ENCODE results near the gene NMRK2.
"Not testable (repeated sequence)": the region's sequence is repeated elsewhere in the genome, so short reads cannot be mapped to it uniquely, and the experiment has no call there.

The NMRK2 gene

DNA sequence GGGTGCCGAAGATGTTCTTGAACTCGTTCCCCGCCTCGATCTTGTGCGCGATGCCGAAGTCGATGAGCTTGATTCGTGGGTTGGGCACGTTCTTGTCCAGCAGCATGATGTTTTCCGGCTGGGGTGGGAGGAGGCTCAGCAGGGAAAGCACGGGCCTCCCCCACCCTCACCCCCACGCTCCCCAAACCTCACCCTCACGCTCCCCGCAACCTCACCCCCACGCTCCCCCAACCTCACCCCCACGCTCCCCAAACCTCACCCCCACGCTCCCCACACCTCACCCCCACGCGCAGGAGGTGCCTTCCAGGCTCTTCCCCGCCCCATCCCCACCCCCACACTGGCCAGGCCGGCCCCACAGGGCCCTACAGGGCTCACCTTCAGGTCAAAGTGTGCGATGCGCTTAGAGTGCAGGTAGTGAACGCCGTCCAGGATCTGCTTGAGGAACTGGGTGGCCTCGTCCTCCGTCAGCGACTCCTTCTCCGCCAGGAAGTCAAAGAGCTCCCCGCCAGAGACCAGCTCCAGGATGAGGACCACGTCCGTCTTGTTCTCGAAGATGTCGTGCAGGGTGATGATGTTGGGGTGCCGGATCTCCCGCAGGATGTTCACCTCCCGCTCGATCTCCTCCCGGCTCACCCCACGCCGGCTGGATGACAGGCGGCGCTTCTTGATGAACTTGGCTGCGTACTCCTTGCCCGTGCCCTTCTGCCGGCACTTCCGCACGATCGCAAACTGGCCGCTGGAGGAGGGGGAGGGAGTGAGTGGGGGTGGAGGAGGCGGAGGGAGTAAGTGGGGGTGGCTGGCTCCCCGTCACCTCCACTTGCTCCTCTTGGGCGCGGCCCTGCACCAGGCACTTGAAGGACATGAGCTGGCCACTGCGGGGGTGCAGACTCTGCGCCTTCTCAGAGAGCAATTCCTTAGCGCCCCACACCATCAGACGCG, 31.7 kb downstream of the NMRK2 start:
- DNase-seq (ENCODE audit: low spot score), result no peak

DNA sequence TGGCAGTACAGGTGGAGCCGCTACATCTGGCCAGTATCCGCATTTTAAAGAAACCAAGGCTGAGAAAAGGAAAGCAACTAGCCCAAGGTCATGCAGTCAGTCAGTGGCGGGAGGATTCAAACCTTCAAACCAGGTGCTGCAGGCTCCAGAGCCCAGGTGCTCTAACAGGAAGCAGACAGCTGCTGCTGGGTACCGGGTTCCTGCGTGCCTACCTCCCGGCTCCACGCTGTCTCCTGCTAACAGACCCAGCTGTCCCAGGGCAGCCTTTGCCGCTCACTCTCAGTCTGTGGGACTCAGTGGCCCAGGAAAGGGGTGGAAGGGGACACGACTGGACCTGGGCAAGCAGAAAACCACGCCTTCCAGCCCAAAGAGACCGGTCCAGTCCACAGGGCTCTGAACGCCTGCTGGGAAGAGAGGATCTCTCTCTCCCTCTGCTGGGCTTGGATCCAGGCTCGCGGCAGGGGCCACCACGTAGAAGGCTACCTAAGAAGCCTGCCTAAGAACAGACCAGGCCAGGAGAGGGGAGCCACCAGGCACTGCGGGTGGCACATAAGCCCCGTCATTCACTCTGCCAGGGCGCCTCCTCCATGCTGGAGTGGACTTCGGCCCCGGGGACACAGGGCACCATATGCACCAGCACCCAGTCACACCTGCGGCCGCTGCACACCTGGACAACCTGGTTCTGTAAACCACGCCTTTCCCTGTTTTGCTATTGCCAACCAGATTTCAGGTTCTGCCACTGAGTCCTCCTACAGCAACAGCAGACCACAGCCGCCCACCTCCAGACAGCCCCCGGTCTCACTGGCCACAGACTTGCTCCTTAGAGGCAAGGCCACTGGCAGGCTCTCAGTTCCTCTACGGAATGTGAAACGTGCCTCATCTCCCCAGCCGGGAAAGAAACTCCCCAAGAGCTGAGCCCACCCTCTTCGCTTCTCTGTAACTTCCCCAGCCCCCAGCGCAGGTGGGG, 33.5 kb downstream of the NMRK2 start:
- DNase-seq (ENCODE audit: low spot score), result no peak

GRCh38 chr19:3967983-3968382, 35.1 kb downstream of the NMRK2 start:
- not testable (repeated sequence) for DNase-seq (ENCODE audit: low spot score)

DNA sequence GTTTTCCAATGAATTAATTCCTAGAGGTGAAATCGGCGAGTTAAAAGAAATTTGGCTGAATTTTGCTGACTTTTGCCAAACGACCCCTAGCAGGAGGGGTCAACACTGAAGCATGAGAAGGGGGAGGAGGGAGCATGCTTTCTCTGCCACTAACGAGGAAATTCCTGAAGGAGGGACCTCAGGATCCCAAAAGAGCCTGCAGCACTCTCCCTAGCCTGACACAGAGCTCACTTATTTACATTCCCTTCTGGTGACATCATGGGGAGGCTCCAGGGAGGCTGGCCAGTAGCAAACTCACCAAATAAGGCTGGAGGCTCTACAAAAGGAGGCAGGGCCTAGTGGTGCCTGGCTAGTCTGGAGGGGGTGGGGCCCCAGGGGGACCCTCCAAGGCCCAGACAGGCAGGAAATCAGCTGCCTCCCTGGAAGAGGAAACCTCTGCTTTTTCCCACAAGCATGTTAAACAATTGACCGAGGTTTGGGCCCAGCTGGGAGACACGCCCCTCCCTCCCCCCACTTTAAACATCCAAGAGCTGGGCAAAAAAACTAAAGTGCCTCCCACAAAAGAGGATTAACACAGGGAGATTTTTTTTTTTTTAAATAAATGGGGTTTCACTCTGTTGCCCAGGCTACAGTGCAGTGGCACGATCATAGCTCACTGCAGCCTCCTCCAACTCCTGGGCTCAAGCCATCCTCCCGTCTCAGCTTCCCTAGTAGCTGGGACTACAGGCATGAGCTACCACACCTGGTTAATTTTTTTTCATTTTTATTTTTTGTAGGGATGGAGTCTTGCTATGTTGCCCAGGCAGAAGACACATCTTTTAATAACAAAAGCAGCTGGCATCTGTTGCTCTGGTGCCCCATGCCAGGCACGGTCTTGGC, 35.9 kb downstream of the NMRK2 start:
- DNase-seq (ENCODE audit: low spot score), result no peak

DNA sequence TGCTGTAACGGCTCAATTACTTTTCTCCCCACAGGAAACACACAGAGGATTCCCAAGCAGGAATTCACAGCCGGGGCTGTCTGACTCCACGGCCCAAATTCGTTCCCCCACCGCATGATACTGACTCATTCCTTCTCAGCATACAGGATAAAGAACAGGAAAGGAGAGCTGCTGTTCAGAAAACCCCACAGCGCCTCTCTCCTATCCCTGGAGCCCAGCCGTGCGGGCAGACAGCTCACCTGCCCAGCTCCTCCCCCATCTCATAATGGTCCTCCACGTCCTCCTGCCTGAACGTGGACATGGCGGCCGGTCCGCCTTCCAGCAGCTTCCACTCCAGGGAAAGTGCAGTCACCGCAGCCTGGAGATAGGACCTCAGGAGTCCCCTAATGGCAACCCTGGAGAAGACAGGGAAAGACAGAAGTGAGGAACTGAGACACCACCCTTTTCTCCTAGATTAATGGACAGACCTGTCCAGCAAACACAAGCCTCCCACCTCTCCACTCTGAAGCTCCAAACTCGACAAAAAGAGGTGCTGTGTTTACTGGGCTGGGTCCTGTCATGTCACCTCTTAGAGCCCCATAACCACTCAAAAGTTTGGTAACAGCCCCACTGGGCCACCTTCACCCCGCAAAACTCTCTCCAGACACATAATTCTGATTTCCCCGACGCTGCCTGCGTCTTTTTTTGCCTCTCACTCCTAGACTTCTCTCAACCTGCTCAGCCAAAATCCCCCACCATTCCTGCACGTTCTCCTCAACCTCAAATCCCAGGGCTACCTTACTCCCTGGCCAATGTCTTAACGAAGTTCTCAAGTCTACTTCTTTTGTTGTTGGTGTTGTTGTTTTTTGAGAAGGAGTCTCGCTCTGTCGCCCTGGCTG, 36.8 kb downstream of the NMRK2 start:
- DNase-seq (ENCODE audit: low spot score), result no peak

DNA sequence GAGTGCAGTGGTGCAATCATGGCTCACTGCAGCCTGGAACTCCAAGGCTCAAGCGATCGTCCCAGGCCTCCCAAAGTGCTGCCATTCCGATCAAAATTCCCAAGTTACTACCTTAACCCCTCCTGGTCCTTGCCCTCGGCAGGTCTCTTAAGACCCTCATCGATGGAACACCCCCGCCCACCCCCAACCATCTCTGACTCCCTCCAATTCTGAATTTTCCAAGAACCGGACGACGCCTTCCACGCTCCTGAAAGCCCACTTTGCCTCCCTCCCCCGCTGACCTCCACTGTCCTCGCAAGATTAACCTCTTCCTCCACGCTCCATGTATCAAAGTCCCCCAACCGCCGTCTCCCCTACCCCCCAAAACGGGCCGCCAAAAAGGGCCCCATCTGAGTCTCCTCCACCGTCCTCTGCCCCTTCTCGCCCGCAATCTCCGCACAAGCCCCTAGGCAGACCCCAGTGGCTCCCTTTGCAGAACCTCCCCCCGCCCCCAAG, 37.5 kb downstream of the NMRK2 start:
- no peak for DNase-seq (ENCODE audit: low spot score)

DNA sequence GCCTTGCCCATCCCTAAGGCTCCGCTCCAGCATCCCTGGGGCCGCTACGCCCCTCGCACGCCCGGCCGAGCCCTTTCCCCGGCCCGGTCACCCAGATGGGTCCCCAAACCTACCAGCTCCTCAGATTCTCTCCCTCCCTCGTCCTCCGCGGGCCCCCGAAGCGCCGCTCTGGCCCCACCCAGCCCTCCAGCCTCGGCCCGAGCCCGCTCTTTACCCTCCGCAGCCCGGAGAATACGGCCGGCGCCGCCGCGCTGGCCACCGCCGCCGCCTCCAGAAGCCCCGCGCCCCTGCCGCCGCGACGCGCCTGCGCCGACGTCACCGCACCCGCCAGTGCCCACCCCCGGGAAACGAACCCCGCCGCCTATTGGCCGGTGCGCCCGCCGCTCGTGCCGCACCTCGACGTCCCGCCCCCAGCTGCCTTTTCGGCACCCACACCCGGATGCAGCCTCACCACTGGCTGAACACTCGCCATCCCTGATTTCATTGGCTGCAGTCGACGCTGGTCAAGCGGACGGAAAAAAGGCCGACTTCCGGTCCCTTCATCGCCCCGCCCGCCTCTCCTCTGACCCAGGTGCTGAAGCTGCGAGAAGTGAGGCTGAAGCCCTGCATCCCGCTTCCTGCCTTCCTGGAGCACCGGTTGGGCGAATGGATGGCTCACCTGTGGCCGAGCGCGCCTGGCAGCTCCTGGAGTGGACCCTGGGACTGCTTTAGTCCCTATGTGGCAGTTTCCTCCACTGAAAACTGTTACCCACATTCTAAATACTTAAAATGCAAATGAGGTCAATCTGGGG, 38.1 kb downstream of the NMRK2 start, which contains the start of gene DAPK3:
DAPK3 (minus strand) TSS at position 292 of the 791 bp plus-strand sequence. CDS start 1,364 bp downstream, outside the sequence.
- DNase-seq (ENCODE audit: low spot score), result peak; percentile 96

DNA sequence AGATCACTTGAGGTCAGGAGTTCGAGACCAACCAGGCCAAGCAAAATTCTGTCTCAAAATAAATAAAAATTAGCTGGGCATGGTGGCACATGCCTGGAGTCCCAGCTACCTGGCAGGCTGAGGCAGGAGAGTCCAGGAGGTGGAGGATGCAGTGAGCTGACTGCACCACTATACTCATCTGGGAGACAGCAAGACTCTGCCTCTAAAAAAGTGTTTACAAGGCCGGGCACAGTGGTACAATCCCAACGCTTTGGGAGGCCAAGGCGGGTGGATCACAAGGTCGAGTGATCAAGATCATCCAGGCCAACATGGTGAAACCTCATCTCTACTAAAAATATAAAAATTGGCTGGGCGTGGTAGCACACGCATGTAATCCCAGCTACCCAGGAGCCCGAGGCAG, 42.3 kb downstream of the NMRK2 start:
- DNase-seq (ENCODE audit: low spot score), result no peak

DNA sequence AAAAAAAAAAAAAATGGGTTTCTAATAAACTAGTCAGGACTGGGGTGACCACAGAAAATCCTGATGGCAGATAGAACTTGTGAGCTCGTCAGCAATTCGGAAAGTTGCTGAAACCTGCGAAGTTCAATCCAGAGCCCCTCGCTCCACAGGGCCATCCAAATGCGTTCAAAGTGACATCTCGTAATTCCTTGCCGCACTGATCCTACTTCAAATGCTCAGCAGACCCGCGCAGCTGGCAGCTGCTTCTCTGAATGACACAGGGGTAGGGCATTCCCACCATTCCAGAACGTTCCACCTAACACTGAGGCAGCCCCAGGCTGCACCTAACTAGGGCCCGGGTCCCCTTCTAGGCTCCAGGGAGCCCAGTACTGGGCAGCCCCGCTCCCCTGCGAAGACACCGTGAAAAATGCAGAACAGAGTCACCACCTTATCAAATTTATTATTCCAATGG, 42.8 kb downstream of the NMRK2 start:
- no peak for DNase-seq (ENCODE audit: low spot score)

DNA sequence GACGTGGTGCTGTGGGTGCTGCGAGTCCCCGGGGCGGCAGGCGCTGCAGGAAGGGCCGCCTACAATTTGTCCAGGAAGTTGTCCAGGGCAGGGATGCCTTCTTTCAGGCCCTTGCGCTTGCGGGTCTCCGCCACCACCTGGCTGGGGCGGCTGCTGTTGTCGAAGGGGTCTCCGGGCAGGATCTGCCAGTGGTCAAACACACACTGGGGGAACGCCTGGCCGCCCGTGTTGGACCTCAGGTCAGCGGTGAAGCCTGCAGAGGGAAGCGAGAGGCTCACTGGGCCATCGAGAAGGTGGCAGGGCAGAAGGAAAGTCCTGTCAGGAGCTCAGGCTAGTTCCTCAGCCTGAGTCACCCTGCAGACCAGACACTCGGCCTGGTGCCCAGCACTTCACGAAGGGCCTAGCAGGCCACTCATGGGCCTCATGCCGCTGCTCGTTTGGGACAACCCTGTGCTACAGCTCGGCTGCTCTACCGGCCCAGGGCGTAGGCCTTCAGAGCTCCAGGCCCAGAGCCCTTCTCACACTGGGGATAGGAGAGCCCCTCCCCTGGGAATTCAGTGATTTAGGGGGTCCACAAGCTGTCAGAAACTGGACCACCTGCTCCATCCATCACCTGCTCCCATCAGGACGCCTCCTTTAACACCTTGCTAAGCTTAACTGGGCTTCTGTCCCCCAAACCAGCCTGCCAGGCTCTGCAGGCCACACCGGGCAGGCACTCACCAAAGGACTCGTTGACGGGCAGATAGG, 43.8 kb downstream of the NMRK2 start:
- no peak for DNase-seq (ENCODE audit: low spot score)

DNA sequence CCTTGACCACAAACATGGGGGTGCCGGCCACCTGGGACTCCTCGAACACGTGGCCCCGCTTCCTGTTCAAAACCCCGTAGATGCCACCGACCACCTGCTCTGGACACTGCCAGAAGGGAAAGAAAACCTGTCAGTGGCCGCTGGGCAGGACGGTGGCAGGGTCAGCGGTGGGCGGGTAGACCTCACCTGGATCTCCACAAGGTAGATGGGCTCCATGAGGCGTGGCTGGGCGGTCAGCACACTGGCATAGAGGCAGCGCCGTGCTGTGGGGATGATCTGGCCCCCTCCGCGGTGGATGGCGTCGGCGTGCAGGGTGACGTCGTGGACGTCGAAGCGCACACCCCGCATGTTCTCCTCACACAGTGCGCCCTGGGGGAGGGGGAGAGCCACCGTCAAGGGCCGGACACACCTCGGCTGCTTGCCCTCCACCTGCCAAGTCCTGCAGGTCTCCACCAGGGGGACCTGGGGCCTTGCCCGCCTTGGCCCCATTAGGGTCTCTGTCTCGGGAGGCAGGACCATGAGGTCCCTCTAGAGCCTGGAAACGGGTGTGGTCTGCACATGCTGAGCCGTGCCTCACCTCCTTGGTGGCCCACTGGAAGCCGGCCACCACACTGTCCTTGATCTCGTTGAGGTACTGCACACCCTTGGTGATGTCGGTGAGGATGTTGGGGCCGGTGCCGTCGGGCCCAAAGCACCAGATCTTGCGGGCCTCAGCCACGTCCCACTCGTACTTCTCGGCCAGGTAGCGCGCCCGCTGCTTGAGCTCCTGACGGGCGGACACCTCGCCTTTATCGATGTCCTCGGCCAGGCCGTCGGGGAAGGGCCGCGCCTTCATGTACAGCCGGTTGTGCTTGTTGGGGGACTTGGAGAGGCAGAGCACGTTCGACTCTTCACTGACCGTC, 44.6 kb downstream of the NMRK2 start:
- no peak for DNase-seq (ENCODE audit: low spot score)

DNA sequence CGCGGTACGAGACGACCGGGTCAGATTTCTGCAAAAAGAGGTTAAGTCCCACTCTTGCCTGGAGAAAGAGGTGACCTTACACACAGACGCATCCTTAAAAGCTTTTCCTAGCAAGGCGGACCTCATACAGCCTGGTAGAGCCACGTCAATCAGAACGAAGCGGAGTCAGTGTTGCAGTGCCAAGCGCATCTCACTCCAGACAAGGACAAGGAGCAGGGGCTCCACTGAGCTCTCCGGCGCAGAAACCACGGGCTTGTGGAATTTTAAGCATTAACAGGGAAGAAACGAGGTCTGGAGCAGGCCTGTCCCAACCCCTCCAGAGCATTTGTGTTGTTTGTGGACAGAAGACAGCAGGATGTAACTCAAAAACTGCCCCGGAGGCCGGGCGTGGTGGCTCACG, 45.3 kb downstream of the NMRK2 start:
- DNase-seq (ENCODE audit: low spot score), result no peak

DNA sequence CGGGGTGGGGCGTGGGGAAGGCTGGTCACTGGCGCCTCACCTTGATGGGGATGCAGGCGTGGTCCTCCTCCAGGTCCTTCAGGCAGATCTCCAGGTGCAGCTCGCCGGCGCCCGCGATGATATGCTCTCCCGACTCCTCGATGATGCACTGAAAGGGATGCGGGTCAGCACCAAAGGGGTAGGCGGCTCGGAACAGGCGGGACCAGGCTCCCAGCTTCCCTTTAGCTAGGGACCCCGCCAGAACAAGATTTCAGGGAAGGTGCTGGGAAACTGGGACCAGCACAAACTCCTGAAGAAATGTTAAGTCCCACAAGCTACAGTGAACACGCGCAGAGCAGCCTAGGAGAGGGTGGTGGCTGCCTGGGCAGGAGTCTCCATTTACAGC, 46.4 kb downstream of the NMRK2 start:
- DNase-seq (ENCODE audit: low spot score), result no peak

DNA sequence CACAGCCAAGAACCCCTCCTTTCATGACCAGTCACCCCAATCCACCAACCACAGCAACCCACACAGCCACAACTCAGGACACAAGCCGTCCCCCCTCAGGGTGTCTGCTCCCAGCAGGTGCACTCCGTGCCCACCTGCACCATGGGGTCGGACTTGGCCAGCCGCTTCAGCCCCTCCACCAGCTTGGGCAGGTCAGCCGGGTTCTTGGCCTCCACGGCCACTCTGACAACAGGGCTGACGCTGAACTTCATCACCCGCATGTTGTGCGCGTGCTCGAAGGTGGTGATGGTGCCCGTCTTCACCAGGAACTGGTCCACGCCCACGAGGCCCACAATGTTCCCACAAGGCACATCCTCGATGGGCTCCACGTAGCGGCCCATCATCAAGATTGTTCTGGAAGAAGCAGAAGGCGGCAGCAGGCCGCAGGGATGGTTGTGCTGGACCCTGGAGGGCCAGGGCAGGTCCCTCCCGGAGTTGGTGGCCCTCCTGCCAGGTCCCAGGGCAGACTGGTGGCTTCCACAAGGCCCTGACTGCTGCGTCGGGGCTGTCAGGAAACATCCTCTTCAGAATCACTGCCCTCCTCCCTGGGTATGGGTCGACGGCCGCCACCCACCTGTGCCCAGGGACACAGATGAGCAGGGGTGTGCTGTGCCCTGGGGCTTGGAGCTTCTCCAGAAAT, 46.9 kb downstream of the NMRK2 start:
- peak; percentile 0 for DNase-seq (ENCODE audit: low spot score)

DNA sequence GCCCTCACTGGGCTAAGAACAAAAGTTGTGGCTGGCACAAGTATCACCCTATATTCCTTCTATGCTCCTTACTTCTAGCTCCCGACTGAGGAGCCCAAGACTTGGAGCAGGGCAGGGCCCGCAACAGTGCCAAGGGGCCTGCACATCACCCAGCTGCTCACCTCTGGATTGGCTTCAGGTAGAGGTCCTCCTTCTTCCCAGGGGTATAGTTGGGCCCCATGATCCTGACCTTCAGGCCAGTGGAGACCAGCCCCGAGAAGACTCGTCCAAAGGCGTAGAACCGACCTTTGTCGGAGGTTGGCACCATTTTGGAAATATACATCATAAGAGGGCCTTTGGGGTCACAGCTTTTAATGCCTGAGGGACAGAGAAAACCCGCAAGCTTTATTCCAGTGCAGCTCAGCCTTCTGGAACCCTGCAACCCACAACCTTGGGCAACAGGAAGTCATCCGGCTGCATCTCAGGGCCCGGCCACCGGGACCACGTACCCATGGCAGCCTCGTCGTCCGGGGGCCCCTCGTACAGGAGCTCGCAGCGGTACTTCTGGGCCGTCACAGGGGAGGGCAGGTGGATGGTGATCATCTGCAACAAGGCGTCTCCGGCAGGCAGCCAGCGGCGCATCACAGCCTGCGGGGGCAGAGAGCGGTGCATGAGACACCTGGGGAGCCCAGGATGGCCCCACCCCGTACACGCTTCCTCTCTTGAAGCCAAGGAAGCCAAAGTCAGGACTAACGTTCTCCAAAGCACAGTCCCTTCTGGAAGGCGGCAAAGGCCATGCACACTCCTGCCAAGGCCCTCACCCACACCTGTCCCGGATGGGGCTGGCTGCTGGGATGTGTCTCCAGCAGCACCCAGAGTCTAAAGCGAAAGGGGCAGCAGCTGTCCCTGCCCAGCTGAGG, 47.7 kb downstream of the NMRK2 start:
- no peak for DNase-seq (ENCODE audit: low spot score)

GRCh38 chr19:3981373-3981735, 48.5 kb downstream of the NMRK2 start:
- no peak for DNase-seq (ENCODE audit: low spot score)
